RWPE2 (cell line): Measurements from ENCODE around the gene ADPRM.
"Not testable (repeated sequence)": the region's sequence is repeated elsewhere in the genome, so short reads cannot be mapped to it uniquely, and the experiment has no call there.

Source experiments
- ATAC-seq: fragments of 200-7000 bp; cut with Tn5 transposase; 3 replicates; pipeline ENCODE4 v1.9.1; 2021; ENCODE audit warnings: low read depth
- DNase-seq: peaks from one replicate; pipeline ENCODE4 v3.0.0-alpha.2; 2020; ENCODE audit warnings: low spot score
- H3K27ac ChIP-seq: fragments of 450-650 bp; 2 replicates; pipeline ENCODE4 v1.5.1; 2017; ENCODE audit warnings: mild to moderate bottlenecking; ENCODE audit not compliant: poor library complexity, severe bottlenecking
- H3K27me3 ChIP-seq: fragments of 250-450 bp; sonication (Bioruptor Pico); 2 replicates; pipeline ENCODE4 v1.5.1; 2021; ENCODE audit warnings: mild to moderate bottlenecking, moderate library complexity; ENCODE audit not compliant: insufficient read depth, poor library complexity, severe bottlenecking
- H3K36me3 ChIP-seq: fragments of 250-450 bp; sonication (Bioruptor Pico); 2 replicates; pipeline ENCODE4 v1.5.1; 2020; ENCODE audit warnings: low read depth, mild to moderate bottlenecking, moderate library complexity
- H3K4me1 ChIP-seq: fragments of 250-450 bp; sonication (Bioruptor Pico); 2 replicates; pipeline ENCODE4 v1.5.1; 2021; ENCODE audit warnings: mild to moderate bottlenecking, moderate library complexity; ENCODE audit not compliant: insufficient read depth, poor library complexity, severe bottlenecking
- H3K4me3 ChIP-seq: fragments of 250-450 bp; sonication (Bioruptor Pico); 2 replicates; pipeline ENCODE4 v1.5.1; 2021; ENCODE audit warnings: mild to moderate bottlenecking, moderate library complexity; ENCODE audit not compliant: severe bottlenecking
- H3K9me3 ChIP-seq: fragments of 250-450 bp; sonication (Bioruptor Pico); 2 replicates; pipeline ENCODE4 v1.5.1; 2021; ENCODE audit warnings: mild to moderate bottlenecking, moderate library complexity; ENCODE audit not compliant: severe bottlenecking
- CTCF ChIP-seq: fragments of 450-650 bp; IDR thresholded peaks from one replicate; pipeline ENCODE4 v1.5.1; 2017; ENCODE audit warnings: mild to moderate bottlenecking, moderate library complexity; ENCODE audit not compliant: poor library complexity, severe bottlenecking

ADPRM gene

GRCh38 chr17:10673312-10673711 is 24.1 kb upstream of the ADPRM start:
- H3K4me3 ChIP-seq = no peak overlapping the region
- no peak for TF ChIP-seq CTCF
- H3K4me1 ChIP-seq = no peaks in the 10 kb centered on the region
- H3K36me3 ChIP-seq = peaks cover 24% of the 10 kb centered on the region
- H3K27ac ChIP-seq = no peak overlapping the region
- no peaks in the 10 kb centered on the region for H3K9me3 ChIP-seq
- DNase-seq = no peak
- no peak for ATAC-seq
- no peaks in the 10 kb centered on the region for H3K27me3 ChIP-seq

GRCh38 chr17:10674704-10675103 is 22.7 kb upstream of the ADPRM start:
- no peaks in the 10 kb centered on the region for H3K27me3 ChIP-seq
- H3K36me3 ChIP-seq = peaks cover 35% of the 10 kb centered on the region
- H3K27ac ChIP-seq = no peak overlapping the region
- no peaks in the 10 kb centered on the region for H3K4me1 ChIP-seq
- H3K4me3 ChIP-seq = no peak overlapping the region
- ATAC-seq (no peak), DNase-seq (no peak)
- no peaks in the 10 kb centered on the region for H3K9me3 ChIP-seq
- no peak for TF ChIP-seq CTCF

- no peak for DNase-seq
- H3K4me3 ChIP-seq = no peak overlapping the region
- no peak for ATAC-seq
- no peak for TF ChIP-seq CTCF
- no peaks in the 10 kb centered on the region for H3K9me3 ChIP-seq
- peaks cover 93% of the 10 kb centered on the region for H3K36me3 ChIP-seq
- no peaks in the 10 kb centered on the region for H3K27me3 ChIP-seq
- no peak overlapping the region for H3K27ac ChIP-seq
- H3K4me1 ChIP-seq = no peaks in the 10 kb centered on the region
Measured at GRCh38 chr17:10681866-10682446, 15.4 kb upstream of the ADPRM start.

- peak; percentile 48 for TF ChIP-seq CTCF
- H3K27ac ChIP-seq = no peak overlapping the region
- no peaks in the 10 kb centered on the region for H3K9me3 ChIP-seq
- H3K4me3 ChIP-seq = no peak overlapping the region
- ATAC-seq (no peak), DNase-seq (no peak)
- H3K36me3 ChIP-seq = peaks cover 95% of the 10 kb centered on the region
- no peaks in the 10 kb centered on the region for H3K27me3 ChIP-seq
- H3K4me1 ChIP-seq = no peaks in the 10 kb centered on the region
Measured at GRCh38 chr17:10683853-10684252, 13.5 kb upstream of the ADPRM start.

GRCh38 chr17:10687499-10687898 is 9.9 kb upstream of the ADPRM start:
- Histone ChIP-seq H3K27ac (no peak overlapping the region), H3K4me1 (no peaks in the 10 kb centered on the region), H3K4me3 (no peak overlapping the region), H3K9me3 (no peaks in the 10 kb centered on the region), H3K36me3 (peaks cover 97% of the 10 kb centered on the region), H3K27me3 (no peaks in the 10 kb centered on the region)
- TF ChIP-seq CTCF = no peak
- ATAC-seq (no peak), DNase-seq (no peak)

- Histone ChIP-seq H3K36me3 (peaks cover 48% of the 10 kb centered on the region), H3K4me3 (peak overlapping the region; percentile 77)
- H3K27me3 ChIP-seq, H3K9me3 ChIP-seq, DNase-seq, H3K4me1 ChIP-seq, ATAC-seq, H3K27ac ChIP-seq: not testable (repeated sequence)
Measured at GRCh38 chr17:10695875-10696407, 1.5 kb upstream of the ADPRM start.
